Activated T-cell treated with anti-CD3 and anti-CD28 coated beads, Interleukin-2, amount 50 U/mL, for 48 hours (primary cell): Measurements from ENCODE around the gene TCF4.

Source experiments
- DNase-seq, 2 experiments: peaks; one replicate each; pipeline ENCODE4 v3.0.0-alpha.2; 2020

The TCF4 gene

GRCh38 chr18:55427951-55428350, 160.0 kb downstream of the TCF4 start:
- no peak for DNase-seq

GRCh38 chr18:55425698-55426097, 162.3 kb downstream of the TCF4 start:
- no peak for DNase-seq

- no peak for DNase-seq
Measured at GRCh38 chr18:55422456-55423180, 165.4 kb downstream of the TCF4 start.

- no peak for DNase-seq
Measured at GRCh38 chr18:55421615-55422419, 166.2 kb downstream of the TCF4 start.

- DNase-seq, result no peak
Measured at GRCh38 chr18:55421308-55421614, 166.7 kb downstream of the TCF4 start.

GRCh38 chr18:55420665-55421307, 167.2 kb downstream of the TCF4 start:
- DNase-seq, result no peak

- no peak for DNase-seq
Measured at GRCh38 chr18:55419947-55420664, 167.9 kb downstream of the TCF4 start.

GRCh38 chr18:55419132-55419946, 168.7 kb downstream of the TCF4 start:
- no peak for DNase-seq

GRCh38 chr18:55418439-55418838, 169.6 kb downstream of the TCF4 start:
- DNase-seq, result no peak

GRCh38 chr18:55416791-55417190, 171.2 kb downstream of the TCF4 start:
- DNase-seq, result no peak

- peak; percentile 78 to 81 for DNase-seq
Measured at GRCh38 chr18:55415258-55415871, 172.6 kb downstream of the TCF4 start.

GRCh38 chr18:55414475-55414874, 173.5 kb downstream of the TCF4 start:
- DNase-seq, result no peak

- DNase-seq, result no peak
Measured at GRCh38 chr18:55413474-55413873, 174.5 kb downstream of the TCF4 start.

- DNase-seq, result no peak
Measured at GRCh38 chr18:55407774-55408535, 180.0 kb downstream of the TCF4 start.

- no peak for DNase-seq
Measured at GRCh38 chr18:55407191-55407590, 180.8 kb downstream of the TCF4 start.

GRCh38 chr18:55406451-55406991, 181.5 kb downstream of the TCF4 start:
- no peak for DNase-seq

- DNase-seq, result peak in 1 of 2 experiments; percentile 19
Measured at GRCh38 chr18:55405893-55406406, 182.0 kb downstream of the TCF4 start.

- DNase-seq, result no peak
Measured at GRCh38 chr18:55405475-55405874, 182.5 kb downstream of the TCF4 start.

GRCh38 chr18:55404832-55405465, 183.0 kb downstream of the TCF4 start:
- DNase-seq, result no peak
